NCI-H2227 treated with DMSO at 0.1 percent for 48 hours (cell line): ENCODE results near the gene SHISAL1.

ENCODE experiments used
- DNase-seq: peaks from one replicate; lab custom pipeline; 2025; lab: John Stamatoyannopoulos, UW

SHISAL1 gene

GRCh38 chr22:44278243-44279068, 34.3 kb downstream of the SHISAL1 start:
- DNase-seq = no peak

GRCh38 chr22:44277386-44278135, 35.2 kb downstream of the SHISAL1 start:
- no peak for DNase-seq

- no peak for DNase-seq
These were observed 35.9 kb downstream of the SHISAL1 start for GRCh38 chr22:44276706-44277356.

- no peak for DNase-seq
These were observed 36.7 kb downstream of the SHISAL1 start for GRCh38 chr22:44276041-44276440.

GRCh38 chr22:44275631-44275995, 37.1 kb downstream of the SHISAL1 start:
- no peak for DNase-seq

DNA sequence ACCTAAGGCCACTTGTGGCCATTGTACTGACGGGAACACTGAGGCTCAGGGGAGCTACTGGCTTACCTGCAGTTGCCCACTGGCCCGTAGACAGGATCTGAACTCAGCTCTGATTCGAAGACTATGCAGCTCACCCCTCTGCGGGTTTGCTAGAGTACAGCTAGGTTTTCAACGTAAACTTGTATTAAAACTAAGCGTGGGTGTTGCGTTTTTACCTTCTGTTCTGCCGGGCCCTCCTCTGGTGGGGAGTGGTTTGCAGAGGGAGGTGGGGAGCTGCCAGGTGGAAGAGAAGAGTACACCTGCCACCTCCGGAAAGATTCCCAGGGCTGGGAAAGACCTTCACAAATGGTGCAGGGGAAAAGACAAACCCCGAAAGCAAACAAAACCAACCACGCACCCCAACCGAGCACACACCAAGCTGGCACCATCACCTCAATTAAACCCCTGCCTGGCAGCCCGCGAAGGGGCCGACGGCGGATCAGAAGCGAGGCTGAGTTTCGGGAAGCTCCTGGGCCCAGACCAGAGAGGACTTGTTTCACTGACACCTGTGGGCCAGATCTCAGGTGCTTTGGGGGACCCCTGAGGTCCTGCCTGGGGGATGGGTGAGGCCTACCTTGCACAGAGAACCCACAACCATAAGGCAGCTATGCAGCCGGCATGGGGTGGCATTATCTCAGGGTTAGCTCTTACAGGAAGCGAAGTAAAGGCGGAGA, 37.7 kb downstream of the SHISAL1 start:
- DNase-seq = no peak

DNA sequence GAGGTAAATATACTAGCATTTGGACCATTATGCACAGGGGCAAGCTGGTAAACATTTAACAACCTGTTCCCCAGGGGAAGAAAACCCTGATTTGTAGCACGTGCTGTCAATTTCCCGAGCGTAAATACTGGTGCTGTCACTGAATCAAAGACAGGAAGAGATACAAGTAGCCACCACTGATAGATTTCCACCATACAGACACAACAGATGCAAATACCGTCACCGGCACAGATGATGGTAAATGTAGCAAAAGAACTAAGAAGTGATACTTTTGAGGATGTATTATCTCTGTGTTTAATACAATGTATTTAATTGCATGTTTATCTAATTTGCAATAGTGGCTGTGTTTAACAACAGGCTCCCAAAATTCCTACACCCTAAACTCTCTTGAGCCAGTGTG, 39.6 kb downstream of the SHISAL1 start:
- no peak for DNase-seq

DNA sequence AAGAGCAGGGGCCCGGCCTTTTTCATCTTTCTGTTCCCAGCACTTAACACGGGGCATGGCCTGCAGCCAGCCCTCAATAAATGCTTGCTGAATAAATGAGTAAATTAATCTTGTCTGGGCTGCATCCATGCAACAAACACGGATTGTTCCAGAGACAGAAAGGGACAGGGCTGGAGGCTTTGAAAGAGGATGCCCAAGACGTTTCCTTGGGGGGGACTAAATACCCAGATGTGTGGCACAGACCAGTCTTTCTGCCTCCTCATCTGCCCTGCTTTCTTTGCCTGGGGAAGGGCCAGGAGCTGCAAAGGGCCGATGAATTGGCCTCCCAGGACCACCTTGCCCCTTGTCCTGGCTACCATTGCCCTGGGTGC, 40.4 kb downstream of the SHISAL1 start:
- DNase-seq = no peak

DNA sequence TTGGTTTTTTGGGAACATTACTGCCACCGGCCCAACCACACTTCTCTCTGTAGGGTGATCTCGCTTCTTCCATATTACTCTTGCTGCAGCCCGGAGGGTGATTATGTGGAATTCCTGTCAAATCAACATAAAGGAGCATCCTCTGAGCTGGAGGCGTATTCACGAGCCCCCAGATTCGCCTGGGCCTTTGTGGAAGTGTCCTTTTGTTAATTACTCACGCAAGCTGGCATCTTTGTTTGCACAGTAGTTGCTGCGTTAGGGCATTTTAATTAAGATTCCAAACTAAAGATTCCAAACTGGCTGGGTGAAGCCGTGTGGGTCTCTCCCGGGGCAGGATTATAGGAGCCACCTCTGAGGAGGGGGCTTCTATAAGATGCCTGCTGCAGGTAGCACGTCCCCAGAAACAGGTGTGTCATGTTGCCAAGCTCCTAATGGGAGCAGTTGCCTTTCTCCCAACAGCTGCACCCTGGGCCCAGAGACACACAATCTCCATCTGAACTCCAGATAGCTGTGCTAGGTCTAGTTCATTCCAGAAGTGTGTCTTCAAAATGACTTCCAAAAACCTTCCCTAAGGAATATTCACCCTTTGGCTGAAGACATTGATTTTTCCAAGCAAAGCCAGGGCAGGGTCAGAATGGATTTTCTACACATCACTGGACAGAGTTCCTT, 40.9 kb downstream of the SHISAL1 start:
- DNase-seq = no peak

GRCh38 chr22:44271010-44271500, 41.7 kb downstream of the SHISAL1 start:
- DNase-seq = no peak

DNA sequence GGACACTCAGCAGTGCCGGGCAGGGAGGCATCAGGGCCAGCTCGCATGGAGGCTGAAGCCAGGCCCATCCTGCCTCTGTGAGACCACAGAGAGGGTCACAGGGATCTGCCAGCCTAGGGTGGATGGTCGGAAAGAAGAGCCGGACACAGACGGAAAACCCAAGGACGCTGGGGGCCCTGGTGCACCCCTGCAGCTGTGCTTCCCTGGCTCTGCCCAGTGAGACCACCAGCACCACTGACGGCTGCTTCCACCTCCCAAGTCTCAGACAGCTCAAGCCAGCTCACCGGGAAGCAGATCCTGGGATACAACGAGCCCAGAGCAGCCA, 42.2 kb downstream of the SHISAL1 start:
- no peak for DNase-seq

DNA sequence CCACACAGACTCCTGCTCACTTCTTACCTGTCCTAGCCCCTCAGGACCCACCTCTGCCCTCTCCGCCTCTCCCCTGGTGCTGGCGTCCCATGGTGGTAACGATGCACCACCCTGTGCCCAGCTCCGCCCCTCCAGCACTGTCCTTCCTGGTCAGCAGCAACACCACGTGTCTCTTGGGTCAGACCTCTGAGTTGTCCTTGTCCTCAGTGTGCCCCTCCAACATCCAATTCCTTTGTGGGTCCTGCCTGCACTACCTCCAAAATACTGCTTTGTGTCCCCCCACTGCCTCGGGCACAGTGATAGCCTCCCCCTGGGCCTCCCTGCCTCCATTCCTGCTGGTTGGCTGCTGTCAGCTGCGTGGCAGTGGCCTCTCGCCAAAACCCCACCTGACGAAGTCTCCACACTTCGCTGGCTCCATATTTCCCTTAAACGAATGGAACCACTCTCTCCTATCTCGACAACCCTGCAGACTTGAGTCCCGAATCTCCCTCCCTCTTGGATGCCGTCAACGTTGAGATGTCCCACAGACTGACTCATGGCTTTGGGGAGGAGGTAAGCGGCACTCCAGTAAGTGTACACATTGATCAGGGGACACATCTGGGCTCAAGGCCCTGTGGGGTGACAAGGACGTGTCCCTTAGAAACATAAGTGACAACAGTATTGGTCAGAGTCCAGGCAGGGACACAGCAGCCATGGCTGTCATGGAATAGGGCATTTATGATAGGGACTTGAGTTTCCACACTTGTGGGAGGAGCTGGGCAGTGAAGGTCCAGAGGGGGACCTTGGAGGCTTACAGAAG, 42.8 kb downstream of the SHISAL1 start:
- DNase-seq = no peak

- no peak for DNase-seq
These were observed 43.6 kb downstream of the SHISAL1 start for GRCh38 chr22:44269117-44269498.

- DNase-seq = no peak
These were observed 44.2 kb downstream of the SHISAL1 start for GRCh38 chr22:44268431-44269116.

- DNase-seq = no peak
These were observed 44.9 kb downstream of the SHISAL1 start for GRCh38 chr22:44267856-44268255.

DNA sequence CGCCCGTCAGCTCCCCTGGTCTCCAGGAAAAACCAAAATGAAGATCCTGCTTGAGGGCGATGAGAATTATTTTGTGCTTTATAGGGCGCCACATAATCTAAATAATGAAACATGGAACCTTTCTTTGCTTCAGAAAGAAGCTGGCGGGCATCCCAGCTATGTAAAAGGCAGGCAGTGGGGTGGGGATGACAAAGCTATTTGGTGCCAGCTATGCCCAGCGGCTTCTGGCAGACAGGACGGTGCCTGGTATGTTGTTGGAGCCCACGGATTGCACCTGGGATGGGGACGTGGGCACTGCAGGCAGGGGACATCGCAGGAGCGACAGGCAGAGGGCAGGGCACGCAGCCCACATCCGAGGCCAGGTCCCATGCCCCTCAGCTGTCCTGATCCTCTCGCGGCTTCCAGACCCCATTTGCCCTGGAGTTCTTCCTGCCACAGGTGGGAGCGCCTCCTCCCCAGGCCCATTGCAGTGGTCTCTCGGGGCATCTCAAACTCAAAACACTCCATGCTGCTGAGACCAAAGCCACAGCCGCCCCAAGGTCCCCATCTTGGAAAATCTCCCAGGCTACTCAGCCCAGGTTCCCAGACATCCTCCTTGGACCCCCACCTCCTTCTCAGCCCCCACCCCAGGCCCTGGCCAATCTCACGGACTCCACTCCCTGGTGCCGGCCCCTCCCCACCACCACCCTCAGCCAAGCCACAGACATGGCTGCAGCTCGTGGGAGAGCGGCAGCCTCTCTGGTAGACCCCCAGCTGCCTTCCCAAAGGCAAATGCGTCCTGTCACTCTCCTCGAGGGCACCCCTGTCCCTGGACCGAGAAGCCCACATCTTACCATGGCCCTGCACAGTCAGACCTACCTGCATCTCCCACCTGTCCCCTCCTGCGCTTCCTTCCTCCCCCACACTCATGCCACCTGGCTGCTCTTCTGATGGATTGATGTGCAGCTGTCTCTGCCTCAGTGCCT, 45.7 kb downstream of the SHISAL1 start:
- no peak for DNase-seq

DNA sequence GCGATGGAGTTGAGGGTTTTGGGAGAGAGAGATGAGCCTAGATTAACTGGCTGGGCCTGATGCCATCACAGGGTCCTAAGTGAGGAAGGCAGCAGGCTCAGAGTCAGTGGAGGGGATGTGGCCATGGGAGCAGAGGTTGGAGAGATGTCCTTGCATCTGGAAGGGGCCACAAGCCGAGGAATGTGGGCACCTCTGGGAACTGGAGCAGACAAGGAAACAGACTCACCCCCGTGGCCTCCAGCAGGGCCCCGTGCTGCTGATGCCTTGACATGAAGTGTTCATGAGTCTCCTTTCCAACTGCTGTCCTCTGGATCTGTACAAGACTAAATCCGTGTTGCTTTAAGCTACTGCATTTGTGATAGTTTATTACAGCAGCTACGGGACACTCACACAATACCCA, 49.2 kb downstream of the SHISAL1 start:
- no peak for DNase-seq

GRCh38 chr22:44261861-44262595, 50.7 kb downstream of the SHISAL1 start:
- DNase-seq = peak; percentile 8
